ENCODE results near the gene PTPRJ.
A peak's percentile ranks its signal among the peaks of the same experiment; 100 is the strongest.

The PTPRJ gene

DNA sequence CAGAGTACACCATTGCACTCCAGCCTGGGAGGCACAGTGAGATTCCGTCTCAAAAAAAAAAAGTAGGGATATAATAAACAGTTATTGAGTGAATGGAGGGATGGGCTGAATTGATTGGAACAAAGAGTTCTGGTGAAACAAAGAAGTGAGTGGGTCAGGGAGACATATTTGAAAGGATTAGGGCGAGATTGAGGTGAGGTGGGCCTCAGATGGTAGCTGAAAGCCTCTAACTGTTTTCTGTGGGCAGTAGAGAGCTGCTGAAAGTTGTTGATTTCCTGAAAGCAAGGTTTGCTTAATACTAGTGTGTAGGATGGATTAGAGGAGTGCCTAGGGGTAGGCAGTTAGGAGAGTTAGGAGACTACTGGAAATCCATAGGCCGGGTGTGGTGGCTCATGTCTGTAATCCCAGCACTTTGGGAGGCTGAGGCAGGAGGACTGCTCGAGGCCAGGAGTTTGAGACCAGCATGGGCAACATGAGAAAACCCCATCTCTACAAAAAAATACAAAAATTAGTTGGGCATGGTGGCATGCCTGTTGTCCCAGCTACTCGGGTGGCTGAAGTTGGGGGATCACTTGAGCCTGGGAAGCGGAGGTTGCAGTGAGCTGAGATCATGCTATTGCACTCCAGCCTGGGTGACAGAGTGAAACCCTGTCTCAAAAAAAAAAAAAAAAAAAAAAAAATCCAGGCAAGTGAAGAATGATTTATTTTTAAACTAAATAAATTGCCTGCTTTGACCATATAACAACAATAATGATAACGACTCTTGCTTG lies 41.4 kb upstream of the PTPRJ start:
- Histone ChIP-seq H3K4me2 (ENCODE audit: low read depth, low read length, poor library complexity, severe bottlenecking) (no peak overlapping the region), H3K9ac (ENCODE audit: low read depth, low read length, poor library complexity, severe bottlenecking) (peak overlapping the region; percentile 0), H3K27me3 (ENCODE audit: insufficient read depth, low read length, poor library complexity, severe bottlenecking) (no peaks in the 10 kb centered on the region), H3K4me1 (ENCODE audit: insufficient read depth, low read length, poor library complexity, severe bottlenecking) (peaks cover 12% of the 10 kb centered on the region), H3K36me3 (ENCODE audit: insufficient read depth, low read length) (no peaks in the 10 kb centered on the region), H3F3A (ENCODE audit: low read depth) (no peaks in the 10 kb centered on the region), H2AFZ (ENCODE audit: low read length) (peak overlapping the region; percentile 25; the same call in 1 of the 2 replicates), H3K79me2 (ENCODE audit: insufficient read depth, low read length) (no peaks in the 10 kb centered on the region), H3K4me3 (ENCODE audit: low read length, poor library complexity, severe bottlenecking) (no peak overlapping the region), H3K9me2 (replicated peaks; ENCODE audit: low read depth, low read length) (no peaks in the 10 kb centered on the region), H4K20me1 (ENCODE audit: insufficient read depth, low read length, poor library complexity, severe bottlenecking) (no peaks in the 10 kb centered on the region), H3K9me3 (ENCODE audit: insufficient read depth, low read depth, low read length) (no peaks in the 10 kb centered on the region)
- TF ChIP-seq, protein P1, sequence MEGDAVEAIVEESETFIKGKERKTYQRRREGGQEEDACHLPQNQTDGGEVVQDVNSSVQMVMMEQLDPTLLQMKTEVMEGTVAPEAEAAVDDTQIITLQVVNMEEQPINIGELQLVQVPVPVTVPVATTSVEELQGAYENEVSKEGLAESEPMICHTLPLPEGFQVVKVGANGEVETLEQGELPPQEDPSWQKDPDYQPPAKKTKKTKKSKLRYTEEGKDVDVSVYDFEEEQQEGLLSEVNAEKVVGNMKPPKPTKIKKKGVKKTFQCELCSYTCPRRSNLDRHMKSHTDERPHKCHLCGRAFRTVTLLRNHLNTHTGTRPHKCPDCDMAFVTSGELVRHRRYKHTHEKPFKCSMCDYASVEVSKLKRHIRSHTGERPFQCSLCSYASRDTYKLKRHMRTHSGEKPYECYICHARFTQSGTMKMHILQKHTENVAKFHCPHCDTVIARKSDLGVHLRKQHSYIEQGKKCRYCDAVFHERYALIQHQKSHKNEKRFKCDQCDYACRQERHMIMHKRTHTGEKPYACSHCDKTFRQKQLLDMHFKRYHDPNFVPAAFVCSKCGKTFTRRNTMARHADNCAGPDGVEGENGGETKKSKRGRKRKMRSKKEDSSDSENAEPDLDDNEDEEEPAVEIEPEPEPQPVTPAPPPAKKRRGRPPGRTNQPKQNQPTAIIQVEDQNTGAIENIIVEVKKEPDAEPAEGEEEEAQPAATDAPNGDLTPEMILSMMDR (conservative IDR thresholded peaks at IDR 0.05; ENCODE audit: low read length): no peak
- TF ChIP-seq EZH2phosphoT487 (IDR thresholded peaks at IDR 0.05; ENCODE audit: borderline replicate concordance): no peak

- TF ChIP-seq, protein P1 (conservative IDR thresholded peaks at IDR 0.05; ENCODE audit: low read length): no peak
- TF ChIP-seq EZH2phosphoT487 (IDR thresholded peaks at IDR 0.05; ENCODE audit: borderline replicate concordance): no peak
- no peak overlapping the region for H3K9ac ChIP-seq (ENCODE audit: low read depth, low read length, poor library complexity, severe bottlenecking)
- H2AFZ ChIP-seq (ENCODE audit: low read length): no peak overlapping the region; the same call in 1 of the 2 replicates
- H4K20me1 ChIP-seq (ENCODE audit: insufficient read depth, low read length, poor library complexity, severe bottlenecking): no peaks in the 10 kb centered on the region
- no peaks in the 10 kb centered on the region for H3F3A ChIP-seq (ENCODE audit: low read depth)
- H3K4me1 ChIP-seq (ENCODE audit: insufficient read depth, low read length, poor library complexity, severe bottlenecking): peaks cover 17% of the 10 kb centered on the region
- no peaks in the 10 kb centered on the region for H3K9me2 ChIP-seq (replicated peaks; ENCODE audit: low read depth, low read length)
- no peaks in the 10 kb centered on the region for H3K36me3 ChIP-seq (ENCODE audit: insufficient read depth, low read length)
- no peak overlapping the region for H3K4me2 ChIP-seq (ENCODE audit: low read depth, low read length, poor library complexity, severe bottlenecking)
- H3K27me3 ChIP-seq (ENCODE audit: insufficient read depth, low read length, poor library complexity, severe bottlenecking): no peaks in the 10 kb centered on the region
- H3K4me3 ChIP-seq (ENCODE audit: low read length, poor library complexity, severe bottlenecking): no peak overlapping the region
- H3K79me2 ChIP-seq (ENCODE audit: insufficient read depth, low read length): no peaks in the 10 kb centered on the region
- H3K9me3 ChIP-seq (ENCODE audit: insufficient read depth, low read depth, low read length): no peaks in the 10 kb centered on the region
Measured at GRCh38 chr11:47940904-47941649, 39.3 kb upstream of the PTPRJ start.

DNA sequence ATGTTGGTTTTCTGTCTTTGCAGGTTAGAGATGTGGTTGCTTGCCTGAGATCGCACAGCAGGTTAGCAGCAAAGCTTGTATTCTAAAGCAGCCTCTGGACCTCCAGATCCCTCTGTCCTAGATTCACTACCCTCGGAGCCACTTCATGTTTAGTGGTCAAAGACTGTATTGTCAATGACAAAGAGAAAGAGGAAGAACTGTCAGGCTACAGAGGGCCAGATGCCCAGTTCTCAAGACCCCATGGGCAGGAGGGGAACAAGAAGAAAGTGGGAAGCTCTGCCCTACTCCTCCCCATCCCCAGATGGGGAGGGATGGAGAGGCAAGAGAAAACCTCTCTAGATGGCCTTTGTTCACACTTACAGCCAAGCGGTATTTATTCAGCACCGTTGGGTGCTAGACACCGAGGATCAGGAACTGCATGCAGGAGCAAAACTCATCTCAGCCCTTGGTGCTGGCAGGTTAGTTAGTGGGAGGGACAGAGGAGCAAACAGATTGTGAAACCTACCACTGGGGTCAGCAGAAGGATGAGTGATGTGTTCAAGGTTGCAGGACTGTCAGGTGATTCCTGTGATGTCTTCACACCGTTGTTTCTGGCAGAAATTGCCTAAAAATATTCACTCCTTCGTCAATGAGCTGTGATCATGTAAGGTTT lies 38.3 kb upstream of the PTPRJ start:
- H4K20me1 ChIP-seq (ENCODE audit: insufficient read depth, low read length, poor library complexity, severe bottlenecking): no peaks in the 10 kb centered on the region
- no peaks in the 10 kb centered on the region for H3K36me3 ChIP-seq (ENCODE audit: insufficient read depth, low read length)
- no peaks in the 10 kb centered on the region for H3K9me3 ChIP-seq (ENCODE audit: insufficient read depth, low read depth, low read length)
- H3K4me1 ChIP-seq (ENCODE audit: insufficient read depth, low read length, poor library complexity, severe bottlenecking): peaks cover 22% of the 10 kb centered on the region
- no peaks in the 10 kb centered on the region for H3F3A ChIP-seq (ENCODE audit: low read depth)
- H3K4me2 ChIP-seq (ENCODE audit: low read depth, low read length, poor library complexity, severe bottlenecking): no peak overlapping the region
- TF ChIP-seq EZH2phosphoT487 (IDR thresholded peaks at IDR 0.05; ENCODE audit: borderline replicate concordance): no peak
- TF ChIP-seq, protein P1 (conservative IDR thresholded peaks at IDR 0.05; ENCODE audit: low read length): no peak
- no peak overlapping the region for H2AFZ ChIP-seq (ENCODE audit: low read length)
- no peaks in the 10 kb centered on the region for H3K9me2 ChIP-seq (replicated peaks; ENCODE audit: low read depth, low read length)
- H3K4me3 ChIP-seq (ENCODE audit: low read length, poor library complexity, severe bottlenecking): no peak overlapping the region
- H3K79me2 ChIP-seq (ENCODE audit: insufficient read depth, low read length): no peaks in the 10 kb centered on the region
- H3K27me3 ChIP-seq (ENCODE audit: insufficient read depth, low read length, poor library complexity, severe bottlenecking): no peaks in the 10 kb centered on the region
- H3K9ac ChIP-seq (ENCODE audit: low read depth, low read length, poor library complexity, severe bottlenecking): no peak overlapping the region

Data from Loucy (cell line).